Progenitor cell of endocrine pancreas (in vitro differentiated cells): ENCODE results near the gene SOX8. TPM values are rescaled to one million over a fixed set of nuclear protein-coding genes. Genes with fewer than 3 reads are reported as not detected.

Source experiments
- DNase-seq: peaks from one replicate; pipeline ENCODE4 v3.0.0; 2021; ENCODE audit warnings: low spot score; ENCODE audit not compliant: unreplicated experiment
- H3K27ac Mint-ChIP-seq: 2 replicates; pipeline ENCODE4 v1.8.0; 2021; ENCODE audit warnings: mild to moderate bottlenecking, moderate library complexity, mixed read lengths
- H3K27me3 Mint-ChIP-seq: 2 replicates; pipeline ENCODE4 v1.8.0; 2021; ENCODE audit warnings: mixed read lengths
- H3K36me3 Mint-ChIP-seq: 2 replicates; pipeline ENCODE4 v1.8.0; 2022; ENCODE audit warnings: mixed read lengths; ENCODE audit not compliant: insufficient read depth
- H3K4me1 Mint-ChIP-seq: 2 replicates; pipeline ENCODE4 v1.8.0; 2021; ENCODE audit warnings: low read depth, mixed read lengths
- H3K4me3 Mint-ChIP-seq: 2 replicates; pipeline ENCODE4 v1.8.0; 2021; ENCODE audit warnings: low read depth, mild to moderate bottlenecking, moderate library complexity, mixed read lengths
- H3K9me3 Mint-ChIP-seq: 2 replicates; pipeline ENCODE4 v1.8.0; 2021; ENCODE audit warnings: low read depth, mixed read lengths
- long read RNA-seq: library from polyadenylated mRNA; unstranded; transcript quantifications from one replicate; pipeline ENCODE4 v2.0.0, GENCODE V29; 2020
- total RNA-seq: library from RNA; stranded (reverse); gene quantifications from 2 replicates; pipeline ENCODE4 v1.2.1, GENCODE V29; 2021
- TF ChIP-seq, protein P1 (sequence below): fragments of 200-600 bp; sonication (generic); IDR thresholded peaks from one replicate; pipeline ENCODE4 v1.5.0; 2021; ENCODE audit warnings: antibody characterized with exemption, mild to moderate bottlenecking; ENCODE audit not compliant: unreplicated experiment

Gene SOX8
- total RNA-seq: 6.7 and 7.1 TPM in 2 replicates
- long read RNA-seq, partial matches to known transcripts: 1 of 1 reads
- long read RNA-seq, other reads (novel, unspliced or antisense): 0 of 1 reads

DNA sequence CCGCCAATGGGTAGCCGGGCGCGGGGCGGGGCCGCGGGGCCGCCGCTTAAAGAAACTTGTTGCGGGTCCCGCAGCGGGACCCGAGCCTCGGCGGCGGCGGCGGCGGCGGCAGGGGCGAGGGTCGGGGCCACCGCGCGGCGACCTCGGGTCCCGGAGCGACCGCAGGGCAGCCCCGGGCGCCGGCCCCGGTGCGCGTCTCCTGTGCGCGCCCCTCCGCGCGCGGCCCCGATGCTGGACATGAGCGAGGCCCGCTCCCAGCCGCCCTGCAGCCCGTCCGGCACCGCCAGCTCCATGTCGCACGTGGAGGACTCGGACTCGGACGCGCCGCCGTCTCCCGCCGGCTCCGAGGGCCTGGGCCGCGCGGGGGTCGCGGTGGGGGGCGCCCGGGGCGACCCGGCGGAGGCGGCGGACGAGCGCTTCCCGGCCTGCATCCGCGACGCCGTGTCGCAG, at the start of gene SOX8:
TSS of gene SOX8 (plus strand) at position 76 of the 450 bp plus-strand sequence. CDS start at position 229, 153 bp downstream.
- no peaks in the 10 kb centered on the region for H3K9me3 Mint-ChIP-seq
- H3K4me3 Mint-ChIP-seq: peak within 1 kb of the TSS; percentile 77
- peaks cover 2% of the 10 kb centered on the region for H3K36me3 Mint-ChIP-seq
- DNase-seq: no peak
- peak within 1 kb of the TSS; percentile 82 for H3K27ac Mint-ChIP-seq
- TF ChIP-seq, protein P1, sequence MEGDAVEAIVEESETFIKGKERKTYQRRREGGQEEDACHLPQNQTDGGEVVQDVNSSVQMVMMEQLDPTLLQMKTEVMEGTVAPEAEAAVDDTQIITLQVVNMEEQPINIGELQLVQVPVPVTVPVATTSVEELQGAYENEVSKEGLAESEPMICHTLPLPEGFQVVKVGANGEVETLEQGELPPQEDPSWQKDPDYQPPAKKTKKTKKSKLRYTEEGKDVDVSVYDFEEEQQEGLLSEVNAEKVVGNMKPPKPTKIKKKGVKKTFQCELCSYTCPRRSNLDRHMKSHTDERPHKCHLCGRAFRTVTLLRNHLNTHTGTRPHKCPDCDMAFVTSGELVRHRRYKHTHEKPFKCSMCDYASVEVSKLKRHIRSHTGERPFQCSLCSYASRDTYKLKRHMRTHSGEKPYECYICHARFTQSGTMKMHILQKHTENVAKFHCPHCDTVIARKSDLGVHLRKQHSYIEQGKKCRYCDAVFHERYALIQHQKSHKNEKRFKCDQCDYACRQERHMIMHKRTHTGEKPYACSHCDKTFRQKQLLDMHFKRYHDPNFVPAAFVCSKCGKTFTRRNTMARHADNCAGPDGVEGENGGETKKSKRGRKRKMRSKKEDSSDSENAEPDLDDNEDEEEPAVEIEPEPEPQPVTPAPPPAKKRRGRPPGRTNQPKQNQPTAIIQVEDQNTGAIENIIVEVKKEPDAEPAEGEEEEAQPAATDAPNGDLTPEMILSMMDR: no peak
- H3K27me3 Mint-ChIP-seq: peaks cover 41% of the 10 kb centered on the region
- peaks cover 1% of the 10 kb centered on the region for H3K4me1 Mint-ChIP-seq

DNA sequence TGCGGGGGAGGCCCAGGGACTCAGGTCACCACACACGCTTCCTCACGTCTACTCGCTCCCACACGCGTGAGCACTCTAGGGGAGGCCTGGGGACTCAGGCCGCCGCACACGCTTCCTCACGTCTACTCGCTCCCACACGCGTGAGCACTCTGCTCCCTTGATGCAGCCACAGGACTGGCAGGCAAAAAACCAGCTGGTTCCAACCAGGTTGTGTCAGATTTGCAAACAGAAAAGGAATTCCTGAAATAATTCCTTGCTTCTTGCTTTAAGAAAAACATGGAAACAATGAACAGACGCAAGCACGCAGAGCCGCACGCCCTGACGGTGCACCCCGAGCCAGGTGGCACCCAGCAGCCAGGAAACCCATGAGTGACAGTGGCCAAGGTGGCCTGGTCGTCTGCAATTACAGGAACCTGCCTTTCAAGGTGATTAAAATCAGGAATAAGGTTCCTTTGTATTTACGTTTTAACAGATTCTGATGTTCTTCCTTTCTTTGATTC, 48.7 kb upstream of the SOX8 start:
- Mint-ChIP-seq H3K4me1 (no peaks in the 10 kb centered on the region), H3K27ac (no peak overlapping the region), H3K27me3 (no peaks in the 10 kb centered on the region), H3K4me3 (no peak overlapping the region), H3K9me3 (no peaks in the 10 kb centered on the region), H3K36me3 (peaks cover 4% of the 10 kb centered on the region)
- TF ChIP-seq, protein P1: no peak
- DNase-seq: no peak

DNA sequence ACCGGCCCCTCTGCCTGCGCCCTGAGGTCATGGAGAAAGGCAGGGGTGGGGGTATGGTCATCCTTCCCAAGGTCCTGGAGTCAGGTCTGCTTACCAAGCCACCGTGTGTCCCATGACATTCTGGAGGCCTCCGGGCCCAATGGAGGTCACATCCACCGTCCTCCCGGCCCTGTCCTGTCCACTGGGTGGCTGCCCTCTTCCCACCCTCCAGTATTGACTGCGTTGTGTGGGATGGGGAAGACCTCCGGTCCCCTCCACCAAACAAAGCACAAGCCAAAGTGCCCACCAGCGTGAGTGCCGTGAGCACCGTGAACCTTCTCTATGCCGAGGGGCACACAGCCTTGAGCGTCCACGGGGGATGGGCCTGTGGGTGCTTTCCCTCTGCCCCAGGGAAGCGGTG, 48.0 kb upstream of the SOX8 start:
- no peaks in the 10 kb centered on the region for H3K9me3 Mint-ChIP-seq
- peaks cover 4% of the 10 kb centered on the region for H3K36me3 Mint-ChIP-seq
- H3K4me3 Mint-ChIP-seq: no peak overlapping the region
- no peak for DNase-seq
- H3K4me1 Mint-ChIP-seq: no peaks in the 10 kb centered on the region
- TF ChIP-seq, protein P1: no peak
- H3K27ac Mint-ChIP-seq: no peak overlapping the region
- H3K27me3 Mint-ChIP-seq: no peaks in the 10 kb centered on the region

DNA sequence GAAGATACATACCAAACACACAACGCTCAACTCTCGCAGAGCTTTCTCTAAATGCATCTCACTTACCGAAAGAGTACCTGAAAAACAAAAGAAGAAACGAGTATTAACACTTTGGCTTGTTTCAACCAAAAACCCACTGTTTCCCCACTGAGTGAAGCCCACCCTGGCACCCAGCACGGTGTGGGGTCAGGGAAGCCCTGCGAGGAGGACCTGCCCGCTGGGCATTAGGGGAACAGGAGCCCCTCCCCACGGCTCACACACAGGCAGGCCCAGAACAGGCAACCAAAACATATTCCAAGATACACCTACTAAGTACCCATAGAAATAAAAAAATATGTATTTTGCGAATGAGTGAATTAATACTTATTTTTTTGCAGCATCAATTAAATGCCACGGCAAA, 47.4 kb upstream of the SOX8 start:
- Mint-ChIP-seq H3K36me3 (peaks cover 5% of the 10 kb centered on the region), H3K4me1 (no peaks in the 10 kb centered on the region), H3K9me3 (no peaks in the 10 kb centered on the region), H3K27ac (no peak overlapping the region), H3K27me3 (no peaks in the 10 kb centered on the region), H3K4me3 (no peak overlapping the region)
- TF ChIP-seq, protein P1: no peak
- DNase-seq: no peak

DNA sequence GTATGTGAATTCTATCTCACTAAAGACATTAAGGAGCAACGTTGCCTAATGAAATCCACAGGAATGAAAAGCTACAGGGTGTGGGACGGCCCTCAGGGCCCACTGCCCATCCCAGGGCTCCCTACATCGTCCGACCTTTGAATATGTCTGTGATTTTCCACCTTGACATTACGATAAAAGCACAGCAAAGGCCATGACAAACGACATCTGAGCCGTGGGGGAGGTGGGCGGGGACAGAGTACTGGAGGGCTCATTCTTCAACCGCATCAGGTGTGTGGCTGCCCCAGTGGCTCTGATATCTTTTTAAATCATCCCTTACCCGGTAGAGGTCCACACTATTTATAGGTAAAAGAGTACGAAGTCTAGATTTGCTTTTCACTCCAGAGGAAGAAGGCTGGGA, 45.9 kb upstream of the SOX8 start:
- H3K9me3 Mint-ChIP-seq: no peaks in the 10 kb centered on the region
- no peak overlapping the region for H3K4me3 Mint-ChIP-seq
- DNase-seq: no peak
- H3K36me3 Mint-ChIP-seq: peaks cover 13% of the 10 kb centered on the region
- H3K27ac Mint-ChIP-seq: no peak overlapping the region
- no peaks in the 10 kb centered on the region for H3K4me1 Mint-ChIP-seq
- H3K27me3 Mint-ChIP-seq: no peaks in the 10 kb centered on the region
- TF ChIP-seq, protein P1: no peak
